ENCODE results near the gene KRTAP4-12.
"Not testable (repeated sequence)": the region's sequence is repeated elsewhere in the genome, so short reads cannot be mapped to it uniquely, and the experiment has no call there.

KRTAP4-12 gene

GRCh38 chr17:41098481-41098880 is 25.5 kb downstream of the KRTAP4-12 start:
- DNase-seq (ENCODE audit: low read depth, low spot score), result peak; percentile 36
- peak overlapping the region; percentile 40 for H3K27ac ChIP-seq

- DNase-seq (ENCODE audit: low read depth, low spot score), result no peak
- H3K27ac ChIP-seq, result peak within 1 kb of the TSS; percentile 40
Observed at GRCh38 chr17:41098042-41098441, 25.9 kb downstream of the KRTAP4-12 start, which contains the start of gene KRTAP4-8. KRTAP4-8 (minus strand) TSS chr17:41098142; CDS start chr17:41098084, 58 bp downstream.

GRCh38 chr17:41096055-41096454 is 27.9 kb downstream of the KRTAP4-12 start:
- no peak overlapping the region for H3K27ac ChIP-seq
- DNase-seq (ENCODE audit: low read depth, low spot score), result no peak

DNA sequence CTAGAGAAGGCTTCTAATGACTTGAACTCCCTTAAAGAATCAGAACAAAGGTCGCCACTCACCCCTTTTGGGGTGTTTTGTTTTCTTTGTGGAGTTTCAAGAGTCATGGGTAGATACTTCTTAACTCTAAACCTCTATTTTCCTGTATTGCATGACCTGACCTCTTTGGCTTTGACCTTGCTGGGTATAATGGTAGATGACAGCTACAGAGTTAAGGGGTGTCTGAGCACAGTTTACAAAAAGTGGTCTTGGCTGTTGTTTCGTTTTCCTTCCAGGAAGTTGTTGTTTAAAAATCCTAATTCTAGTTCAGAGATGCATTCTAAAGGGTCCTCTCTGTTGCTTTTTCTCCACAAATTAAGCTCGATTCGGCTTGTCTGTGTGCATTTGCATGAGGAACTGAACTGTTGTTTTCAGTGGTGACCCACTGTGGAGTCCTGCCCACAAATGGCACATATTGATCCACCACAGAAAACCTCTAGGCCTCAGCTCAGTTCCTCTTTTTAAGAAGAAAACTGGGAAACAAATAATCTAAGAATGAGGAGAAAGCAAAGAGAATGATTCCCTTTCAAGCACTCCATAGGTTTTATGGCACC is 35.1 kb downstream of the KRTAP4-12 start:
- not testable (repeated sequence) for DNase-seq (ENCODE audit: low read depth, low spot score); H3K27ac ChIP-seq

DNA sequence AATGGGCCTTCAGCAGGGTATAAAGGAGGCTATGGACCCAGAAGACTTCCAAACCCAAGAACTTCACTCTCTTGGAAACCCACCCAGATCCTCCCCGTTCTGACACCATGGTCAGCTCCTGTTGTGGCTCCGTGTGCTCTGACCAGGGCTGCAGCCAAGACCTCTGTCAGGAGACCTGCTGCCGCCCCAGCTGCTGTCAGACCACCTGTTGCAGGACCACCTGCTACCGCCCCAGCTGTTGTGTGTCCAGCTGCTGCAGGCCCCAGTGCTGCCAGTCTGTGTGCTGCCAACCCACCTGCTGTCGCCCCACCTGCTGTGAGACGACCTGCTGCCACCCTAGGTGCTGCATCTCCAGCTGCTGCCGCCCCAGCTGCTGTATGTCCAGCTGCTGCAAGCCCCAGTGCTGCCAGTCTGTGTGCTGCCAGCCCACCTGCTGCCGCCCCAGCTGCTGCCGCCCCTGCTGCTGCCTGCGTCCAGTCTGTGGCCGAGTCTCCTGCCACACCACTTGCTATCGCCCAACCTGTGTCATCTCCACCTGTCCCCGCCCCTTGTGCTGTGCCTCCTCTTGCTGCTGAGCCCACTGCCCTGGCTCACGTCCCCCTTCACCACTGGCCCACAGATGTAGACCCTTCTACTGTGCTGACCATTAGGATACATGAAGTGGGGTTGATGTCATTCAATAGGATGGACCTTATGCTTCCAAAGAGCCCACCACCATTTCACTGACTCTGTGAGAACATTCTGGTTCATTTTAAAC is 39.7 kb downstream of the KRTAP4-12 start, which contains the start of gene KRTAP4-7:
KRTAP4-7 (plus strand) TSS at position 51 of the 757 bp plus-strand sequence; CDS start at position 108, 57 bp downstream.
- peak within 1 kb of the TSS; percentile 27 for H3K27ac ChIP-seq
- DNase-seq (ENCODE audit: low read depth, low spot score), result not testable (repeated sequence)

- DNase-seq (ENCODE audit: low read depth, low spot score), result not testable (repeated sequence)
Observed at GRCh38 chr17:41083427-41083826, 40.6 kb downstream of the KRTAP4-12 start.

GRCh38 chr17:41082626-41083025 is 41.4 kb downstream of the KRTAP4-12 start:
- peak; percentile 49 for DNase-seq (ENCODE audit: low read depth, low spot score)
- peak overlapping the region; percentile 27 for H3K27ac ChIP-seq

More at GRCh38 chr17:41083427-41083826, 40.6 kb downstream of the KRTAP4-12 start:
- not testable (repeated sequence) for H3K27ac ChIP-seq

- H3K27ac ChIP-seq, result no peak overlapping the region
- DNase-seq (ENCODE audit: low read depth, low spot score), result no peak
Observed at GRCh38 chr17:41076788-41077187, 47.2 kb downstream of the KRTAP4-12 start.

GRCh38 chr17:41073676-41074075 is 50.3 kb downstream of the KRTAP4-12 start:
- H3K27ac ChIP-seq, result no peak overlapping the region

More at GRCh38 chr17:41073676-41074075, 50.3 kb downstream of the KRTAP4-12 start:
- DNase-seq (ENCODE audit: low read depth, low spot score), result no peak

Data from epithelial cell of prostate (primary cell).